GM19025 (cell line): ENCODE measurements around the gene MOXD1.

ENCODE experiments used
- ATAC-seq: cut with Tn5 transposase; IDR thresholded peaks from one replicate; pipeline ENCODE4 v1.9.1; 2021; ENCODE audit warnings: mild to moderate bottlenecking, low read depth, moderate library complexity; ENCODE audit not compliant: unreplicated experiment

MOXD1 gene

GRCh38 chr6:132400883-132401617, at the start of gene MOXD1:
MOXD1 (minus strand) TSS chr6:132401475; CDS start chr6:132401426, 49 bp downstream.
- ATAC-seq, result peak; percentile 67

- no peak for ATAC-seq
Measured at GRCh38 chr6:132446855-132447241, 45.6 kb upstream of the MOXD1 start.

- ATAC-seq, result no peak
Measured at GRCh38 chr6:132446141-132446854, 45.0 kb upstream of the MOXD1 start.

GRCh38 chr6:132445201-132445951, 44.1 kb upstream of the MOXD1 start:
- no peak for ATAC-seq

GRCh38 chr6:132443206-132443605, 41.9 kb upstream of the MOXD1 start:
- ATAC-seq, result no peak

GRCh38 chr6:132430110-132430509, 28.8 kb upstream of the MOXD1 start:
- ATAC-seq, result no peak

- ATAC-seq, result no peak
Measured at GRCh38 chr6:132425176-132425575, 23.9 kb upstream of the MOXD1 start.

GRCh38 chr6:132423839-132424238, 22.6 kb upstream of the MOXD1 start:
- ATAC-seq, result no peak

- ATAC-seq, result no peak
Measured at GRCh38 chr6:132418235-132418965, 17.1 kb upstream of the MOXD1 start.

GRCh38 chr6:132414761-132415160, 13.5 kb upstream of the MOXD1 start:
- no peak for ATAC-seq

GRCh38 chr6:132414322-132414721, 13.0 kb upstream of the MOXD1 start:
- ATAC-seq, result no peak

- no peak for ATAC-seq
Measured at GRCh38 chr6:132413499-132413802, 12.2 kb upstream of the MOXD1 start.

GRCh38 chr6:132412656-132413498, 11.6 kb upstream of the MOXD1 start:
- ATAC-seq, result no peak

- no peak for ATAC-seq
Measured at GRCh38 chr6:132411296-132411695, 10.0 kb upstream of the MOXD1 start.

- ATAC-seq, result no peak
Measured at GRCh38 chr6:132410830-132411229, 9.6 kb upstream of the MOXD1 start.

GRCh38 chr6:132405143-132405915, 4.1 kb upstream of the MOXD1 start:
- ATAC-seq, result no peak

GRCh38 chr6:132404736-132405135, 3.5 kb upstream of the MOXD1 start:
- ATAC-seq, result no peak

GRCh38 chr6:132404330-132404729, 3.1 kb upstream of the MOXD1 start:
- no peak for ATAC-seq

- ATAC-seq, result no peak
Measured at GRCh38 chr6:132401618-132402285, 477 bp upstream of the MOXD1 start.
